GM19463 (cell line): Measurements from ENCODE around the gene TTLL13.
A peak's percentile ranks its signal among the peaks of the same experiment; 100 is the strongest.
"Not testable (repeated sequence)": the region's sequence is repeated elsewhere in the genome, so short reads cannot be mapped to it uniquely, and the experiment has no call there.

ENCODE experiments used
- ATAC-seq: cut with Tn5 transposase; IDR thresholded peaks from one replicate; pipeline ENCODE4 v1.9.1; 2021; ENCODE audit warnings: mild to moderate bottlenecking, moderate library complexity; ENCODE audit not compliant: unreplicated experiment

The TTLL13 gene

GRCh38 chr15:90234096-90234988, 15.0 kb upstream of the TTLL13 start, which contains the start of gene GDPGP1:
Gene GDPGP1, plus strand, starts transcription at chr15:90234209. Its CDS starts 6,700 bp downstream, at chr15:90240909.
- ATAC-seq = peak; percentile 67

GRCh38 chr15:90239371-90239770, 10.0 kb upstream of the TTLL13 start:
- no peak for ATAC-seq

- ATAC-seq = no peak
Observed at GRCh38 chr15:90240856-90241255, 8.5 kb upstream of the TTLL13 start.

GRCh38 chr15:90241343-90242192, 7.8 kb upstream of the TTLL13 start:
- ATAC-seq = no peak

GRCh38 chr15:90243943-90244639, 5.3 kb upstream of the TTLL13 start:
- ATAC-seq = no peak

- ATAC-seq = no peak
Observed at GRCh38 chr15:90248789-90249202, 560 bp upstream of the TTLL13 start.

GRCh38 chr15:90257776-90258175, 8.4 kb downstream of the TTLL13 start:
- ATAC-seq = no peak

- ATAC-seq = peak; percentile 78
Observed at GRCh38 chr15:90259524-90259923, 10.2 kb downstream of the TTLL13 start.

- ATAC-seq = not testable (repeated sequence)
Observed at GRCh38 chr15:90260731-90261130, 11.4 kb downstream of the TTLL13 start.

GRCh38 chr15:90261811-90262210, 12.5 kb downstream of the TTLL13 start:
- no peak for ATAC-seq

- ATAC-seq = no peak
Observed at GRCh38 chr15:90262426-90262825, 13.1 kb downstream of the TTLL13 start.

GRCh38 chr15:90264671-90265070, 15.3 kb downstream of the TTLL13 start:
- no peak for ATAC-seq

GRCh38 chr15:90265271-90266060, 16.1 kb downstream of the TTLL13 start, which contains the start of gene NGRN:
Gene NGRN, plus strand, starts transcription at chr15:90265672. Its CDS starts 41 bp downstream, at chr15:90265713.
- peak; percentile 89 for ATAC-seq

- no peak for ATAC-seq
Observed at GRCh38 chr15:90266061-90266431, 16.7 kb downstream of the TTLL13 start.

- no peak for ATAC-seq
Observed at GRCh38 chr15:90266485-90266884, 17.1 kb downstream of the TTLL13 start.

- ATAC-seq = no peak
Observed at GRCh38 chr15:90268415-90268814, 19.1 kb downstream of the TTLL13 start.

GRCh38 chr15:90270502-90271150, 21.3 kb downstream of the TTLL13 start:
- ATAC-seq = no peak

- no peak for ATAC-seq
Observed at GRCh38 chr15:90271459-90272166, 22.3 kb downstream of the TTLL13 start.

GRCh38 chr15:90278467-90278866, 29.1 kb downstream of the TTLL13 start:
- not testable (repeated sequence) for ATAC-seq
